Measurements from ENCODE around the gene LOXHD1. TPM values are rescaled to one million over a fixed set of nuclear protein-coding genes. Genes with fewer than 3 reads are reported as not detected.

LOXHD1 gene
- total RNA-seq, 1 experiment from 2014 or later: 0.35 TPM

GRCh38 chr18:46583711-46584110, 73.3 kb downstream of the LOXHD1 start:
- no peak for ATAC-seq
- POLR2A ChIA-PET: no interaction called here
- H3K27me3 Mint-ChIP-seq (ENCODE audit: low read depth): peaks cover 6% of the 10 kb centered on the region; the same call in 1 of the 2 replicates
- TF ChIP-seq ZNF232 (CRISPR knock-in tag; IDR thresholded peaks at IDR 0.05) (no peak), OVOL2 (CRISPR knock-in tag; IDR thresholded peaks at IDR 0.05; ENCODE audit: borderline replicate concordance) (no peak), ELF4 (CRISPR knock-in tag; IDR thresholded peaks at IDR 0.05; ENCODE audit: low read depth) (no peak), MLX (CRISPR knock-in tag; IDR thresholded peaks at IDR 0.05) (no peak), NR1H2 (CRISPR knock-in tag; IDR thresholded peaks at IDR 0.05) (no peak), FOXP1 (CRISPR knock-in tag; IDR thresholded peaks at IDR 0.05; ENCODE audit: borderline replicate concordance) (no peak), MYBL2 (CRISPR knock-in tag; IDR thresholded peaks at IDR 0.05) (no peak), ESRRA (CRISPR knock-in tag; IDR thresholded peaks at IDR 0.05; ENCODE audit: borderline replicate concordance) (no peak), IRF1 (CRISPR knock-in tag; IDR thresholded peaks at IDR 0.05) (no peak)
- TF ChIP-seq, protein P1, sequence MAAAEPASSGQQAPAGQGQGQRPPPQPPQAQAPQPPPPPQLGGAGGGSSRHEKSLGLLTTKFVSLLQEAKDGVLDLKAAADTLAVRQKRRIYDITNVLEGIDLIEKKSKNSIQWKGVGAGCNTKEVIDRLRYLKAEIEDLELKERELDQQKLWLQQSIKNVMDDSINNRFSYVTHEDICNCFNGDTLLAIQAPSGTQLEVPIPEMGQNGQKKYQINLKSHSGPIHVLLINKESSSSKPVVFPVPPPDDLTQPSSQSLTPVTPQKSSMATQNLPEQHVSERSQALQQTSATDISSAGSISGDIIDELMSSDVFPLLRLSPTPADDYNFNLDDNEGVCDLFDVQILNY (CRISPR knock-in tag; IDR thresholded peaks at IDR 0.05): no peak
- TF ChIP-seq, protein P2, sequence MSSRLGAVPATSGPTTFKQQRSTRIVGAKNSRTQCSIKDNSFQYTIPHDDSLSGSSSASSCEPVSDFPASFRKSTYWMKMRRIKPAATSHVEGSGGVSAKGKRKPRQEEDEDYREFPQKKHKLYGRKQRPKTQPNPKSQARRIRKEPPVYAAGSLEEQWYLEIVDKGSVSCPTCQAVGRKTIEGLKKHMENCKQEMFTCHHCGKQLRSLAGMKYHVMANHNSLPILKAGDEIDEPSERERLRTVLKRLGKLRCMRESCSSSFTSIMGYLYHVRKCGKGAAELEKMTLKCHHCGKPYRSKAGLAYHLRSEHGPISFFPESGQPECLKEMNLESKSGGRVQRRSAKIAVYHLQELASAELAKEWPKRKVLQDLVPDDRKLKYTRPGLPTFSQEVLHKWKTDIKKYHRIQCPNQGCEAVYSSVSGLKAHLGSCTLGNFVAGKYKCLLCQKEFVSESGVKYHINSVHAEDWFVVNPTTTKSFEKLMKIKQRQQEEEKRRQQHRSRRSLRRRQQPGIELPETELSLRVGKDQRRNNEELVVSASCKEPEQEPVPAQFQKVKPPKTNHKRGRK (CRISPR knock-in tag; IDR thresholded peaks at IDR 0.05; ENCODE audit: borderline replicate concordance): no peak
- TF ChIP-seq, protein P3, sequence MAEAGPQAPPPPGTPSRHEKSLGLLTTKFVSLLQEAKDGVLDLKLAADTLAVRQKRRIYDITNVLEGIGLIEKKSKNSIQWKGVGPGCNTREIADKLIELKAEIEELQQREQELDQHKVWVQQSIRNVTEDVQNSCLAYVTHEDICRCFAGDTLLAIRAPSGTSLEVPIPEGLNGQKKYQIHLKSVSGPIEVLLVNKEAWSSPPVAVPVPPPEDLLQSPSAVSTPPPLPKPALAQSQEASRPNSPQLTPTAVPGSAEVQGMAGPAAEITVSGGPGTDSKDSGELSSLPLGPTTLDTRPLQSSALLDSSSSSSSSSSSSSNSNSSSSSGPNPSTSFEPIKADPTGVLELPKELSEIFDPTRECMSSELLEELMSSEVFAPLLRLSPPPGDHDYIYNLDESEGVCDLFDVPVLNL (CRISPR knock-in tag; IDR thresholded peaks at IDR 0.05; ENCODE audit: borderline replicate concordance, low read depth): no peak
- TF ChIP-seq, protein P4, sequence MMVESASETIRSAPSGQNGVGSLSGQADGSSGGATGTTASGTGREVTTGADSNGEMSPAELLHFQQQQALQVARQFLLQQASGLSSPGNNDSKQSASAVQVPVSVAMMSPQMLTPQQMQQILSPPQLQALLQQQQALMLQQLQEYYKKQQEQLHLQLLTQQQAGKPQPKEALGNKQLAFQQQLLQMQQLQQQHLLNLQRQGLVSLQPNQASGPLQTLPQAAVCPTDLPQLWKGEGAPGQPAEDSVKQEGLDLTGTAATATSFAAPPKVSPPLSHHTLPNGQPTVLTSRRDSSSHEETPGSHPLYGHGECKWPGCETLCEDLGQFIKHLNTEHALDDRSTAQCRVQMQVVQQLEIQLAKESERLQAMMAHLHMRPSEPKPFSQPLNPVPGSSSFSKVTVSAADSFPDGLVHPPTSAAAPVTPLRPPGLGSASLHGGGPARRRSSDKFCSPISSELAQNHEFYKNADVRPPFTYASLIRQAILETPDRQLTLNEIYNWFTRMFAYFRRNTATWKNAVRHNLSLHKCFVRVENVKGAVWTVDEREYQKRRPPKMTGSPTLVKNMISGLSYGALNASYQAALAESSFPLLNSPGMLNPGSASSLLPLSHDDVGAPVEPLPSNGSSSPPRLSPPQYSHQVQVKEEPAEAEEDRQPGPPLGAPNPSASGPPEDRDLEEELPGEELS (CRISPR knock-in tag; IDR thresholded peaks at IDR 0.05): no peak
- TF ChIP-seq, protein P5, sequence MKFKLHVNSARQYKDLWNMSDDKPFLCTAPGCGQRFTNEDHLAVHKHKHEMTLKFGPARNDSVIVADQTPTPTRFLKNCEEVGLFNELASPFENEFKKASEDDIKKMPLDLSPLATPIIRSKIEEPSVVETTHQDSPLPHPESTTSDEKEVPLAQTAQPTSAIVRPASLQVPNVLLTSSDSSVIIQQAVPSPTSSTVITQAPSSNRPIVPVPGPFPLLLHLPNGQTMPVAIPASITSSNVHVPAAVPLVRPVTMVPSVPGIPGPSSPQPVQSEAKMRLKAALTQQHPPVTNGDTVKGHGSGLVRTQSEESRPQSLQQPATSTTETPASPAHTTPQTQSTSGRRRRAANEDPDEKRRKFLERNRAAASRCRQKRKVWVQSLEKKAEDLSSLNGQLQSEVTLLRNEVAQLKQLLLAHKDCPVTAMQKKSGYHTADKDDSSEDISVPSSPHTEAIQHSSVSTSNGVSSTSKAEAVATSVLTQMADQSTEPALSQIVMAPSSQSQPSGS (CRISPR knock-in tag; IDR thresholded peaks at IDR 0.05; ENCODE audit: borderline replicate concordance, low read depth): no peak
- TF ChIP-seq, protein P6, sequence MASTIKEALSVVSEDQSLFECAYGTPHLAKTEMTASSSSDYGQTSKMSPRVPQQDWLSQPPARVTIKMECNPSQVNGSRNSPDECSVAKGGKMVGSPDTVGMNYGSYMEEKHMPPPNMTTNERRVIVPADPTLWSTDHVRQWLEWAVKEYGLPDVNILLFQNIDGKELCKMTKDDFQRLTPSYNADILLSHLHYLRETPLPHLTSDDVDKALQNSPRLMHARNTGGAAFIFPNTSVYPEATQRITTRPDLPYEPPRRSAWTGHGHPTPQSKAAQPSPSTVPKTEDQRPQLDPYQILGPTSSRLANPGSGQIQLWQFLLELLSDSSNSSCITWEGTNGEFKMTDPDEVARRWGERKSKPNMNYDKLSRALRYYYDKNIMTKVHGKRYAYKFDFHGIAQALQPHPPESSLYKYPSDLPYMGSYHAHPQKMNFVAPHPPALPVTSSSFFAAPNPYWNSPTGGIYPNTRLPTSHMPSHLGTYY (CRISPR knock-in tag; IDR thresholded peaks at IDR 0.05): no peak
- no peak overlapping the region for H3K4me3 Mint-ChIP-seq
- no peak overlapping the region for H3K27ac Mint-ChIP-seq
- H3K36me3 Mint-ChIP-seq: peaks cover 14% of the 10 kb centered on the region
- H3K9me3 Mint-ChIP-seq: peaks cover 34% of the 10 kb centered on the region
- CTCF ChIA-PET: no interaction called here
- no peak for DNase-seq (ENCODE audit: low spot score)
- H3K4me1 Mint-ChIP-seq: no peaks in the 10 kb centered on the region
